GM12872 (cell line): Measurements from ENCODE around the gene RMI1.

ENCODE experiments used
- CTCF ChIP-seq: IDR thresholded peaks from 3 replicates; pipeline ENCODE4 v1.5.1; 2011; ENCODE audit warnings: low read depth, mild to moderate bottlenecking, low read length, moderate library complexity; ENCODE audit not compliant: insufficient read depth

RMI1 gene

GRCh38 chr9:83960991-83961390, 19.6 kb upstream of the RMI1 start:
- TF ChIP-seq CTCF: no peak

GRCh38 chr9:83962165-83962564, 18.4 kb upstream of the RMI1 start:
- TF ChIP-seq CTCF: no peak

- no peak for TF ChIP-seq CTCF
These were observed 15.6 kb upstream of the RMI1 start for GRCh38 chr9:83964973-83965349.

GRCh38 chr9:83965350-83966208, 15.0 kb upstream of the RMI1 start:
- no peak for TF ChIP-seq CTCF

- no peak for TF ChIP-seq CTCF
These were observed 14.4 kb upstream of the RMI1 start for GRCh38 chr9:83966209-83966582.

GRCh38 chr9:83967073-83967472, 13.5 kb upstream of the RMI1 start:
- TF ChIP-seq CTCF: no peak

- TF ChIP-seq CTCF: no peak
These were observed 11.0 kb upstream of the RMI1 start for GRCh38 chr9:83969602-83970001.
